Thyroid gland (tissue), 4 donors: ENCODE results near the gene IL2RA. TPM values are rescaled to one million over a fixed set of nuclear protein-coding genes. Genes with fewer than 3 reads are reported as not detected.

ENCODE experiments used
- DNase-seq, 2 donors: peaks; one replicate each; pipeline ENCODE4 v3.0.0-alpha.2; 2019
- H3K27ac ChIP-seq, 3 donors: fragments of 200-600 bp; sonication (generic); 1 replicate in 2 of 3; 2 replicates in 1 of 3; pipeline ENCODE4 v1.5.1; 2016 to 2019; ENCODE audit warnings: mild to moderate bottlenecking in 1 of 3, moderate library complexity in 1 of 3
- H3K27me3 ChIP-seq: fragments of 200-600 bp; sonication (generic); one replicate; pipeline ENCODE4 v1.5.1; 2019
- H3K36me3 ChIP-seq, 2 donors: fragments of 200-600 bp; sonication (generic); one replicate each; pipeline ENCODE4 v1.5.1; 2016 to 2019
- H3K4me1 ChIP-seq, 2 donors: fragments of 200-600 bp; sonication (generic); one replicate each; pipeline ENCODE4 v1.5.1; 2017 to 2019
- H3K4me3 ChIP-seq, 3 donors: fragments of 200-600 bp; sonication (generic); replicated peaks in 1 of 3; 1 replicate in 2 of 3; 2 replicates in 1 of 3; pipeline ENCODE4 v1.5.1; 2016; ENCODE audit warnings: mild to moderate bottlenecking in 1 of 3
- H3K9me3 ChIP-seq: fragments of 200-600 bp; sonication (generic); one replicate; pipeline ENCODE4 v1.5.1; 2017
- CTCF ChIP-seq, 6 experiments: fragments of 200-600 bp in 3 of 6; fragments of 450-650 bp in 3 of 6; sonication (generic) in 3 of 6; IDR thresholded peaks; one replicate each; pipeline ENCODE4 v1.5.1; 2016 to 2019; ENCODE audit warnings: antibody characterized with exemption in 6 of 6, mild to moderate bottlenecking in 2 of 6, inconsistent platforms in 1 of 6, moderate library complexity in 1 of 6
- POLR2A ChIP-seq, 2 donors: fragments of 450-650 bp; IDR thresholded peaks; one replicate each; pipeline ENCODE4 v1.6.1; 2017; ENCODE audit warnings: antibody characterized with exemption in 2 of 2, mild to moderate bottlenecking in 2 of 2, moderate library complexity in 1 of 2
- WGBS, 2 donors: methylation state at CpG; one replicate each; pipeline ENCODE4 v1.1.5; 2017; 5-methylcytosine and 5-hydroxymethylcytosine counted together
- intact Hi-C: fragments of 100-400 bp; cut with DNase I; formaldehyde crosslinking; loops from one replicate; pipeline ENCODE4 v1.15.1; 2023
- total RNA-seq, 4 donors: library from RNA; depleted of rRNA; stranded (reverse); fragments of >200 nt; gene quantifications; one replicate each; pipeline ENCODE4 v1.2.3, GENCODE V29; 2016

IL2RA gene
- total RNA-seq, 4 donors from 2014 or later, result 1.7 to 11.3 (median 2.3) TPM

GRCh38 chr10:5992398-5992797 is 69.8 kb downstream of the IL2RA start:
- 97 to 98% methylated on average over 1 of the region's 1 CpG for WGBS, 2 donors
- no peak for DNase-seq
- intact Hi-C loops, result no loop called here

GRCh38 chr10:5991708-5992107 is 70.5 kb downstream of the IL2RA start:
- Histone ChIP-seq H3K4me3 (no peak overlapping the region), H3K27ac (no peak overlapping the region), H3K36me3 (no peaks in the 10 kb centered on the region), H3K9me3 (no peaks in the 10 kb centered on the region), H3K4me1 (no peaks in the 10 kb centered on the region), H3K27me3 (no peaks in the 10 kb centered on the region)
- intact Hi-C loops, result no loop called here
- no peak for DNase-seq
- no peak for TF ChIP-seq POLR2A (IDR thresholded peaks at IDR 0.05)
- no peak for TF ChIP-seq CTCF (IDR thresholded peaks at IDR 0.05)

More at GRCh38 chr10:5992398-5992797, 69.8 kb downstream of the IL2RA start:
- H3K27me3 ChIP-seq, result no peaks in the 10 kb centered on the region
- TF ChIP-seq CTCF (IDR thresholded peaks at IDR 0.05) (no peak), POLR2A (IDR thresholded peaks at IDR 0.05) (no peak)
- no peaks in the 10 kb centered on the region for H3K36me3 ChIP-seq
- no peak overlapping the region for H3K4me3 ChIP-seq
- no peaks in the 10 kb centered on the region for H3K4me1 ChIP-seq
- H3K9me3 ChIP-seq, result no peaks in the 10 kb centered on the region
- H3K27ac ChIP-seq, result no peak overlapping the region

- H3K4me1 ChIP-seq, result no peaks in the 10 kb centered on the region
- no peak for DNase-seq
- H3K27ac ChIP-seq, result no peak overlapping the region
- 93 to 95% methylated on average over 2 of the region's 2 CpGs for WGBS, 2 donors
- H3K36me3 ChIP-seq, result no peaks in the 10 kb centered on the region
- intact Hi-C loops, result no loop called here
- no peaks in the 10 kb centered on the region for H3K9me3 ChIP-seq
- no peak for TF ChIP-seq CTCF (IDR thresholded peaks at IDR 0.05)
- no peak for TF ChIP-seq POLR2A (IDR thresholded peaks at IDR 0.05)
- no peak overlapping the region for H3K4me3 ChIP-seq
- H3K27me3 ChIP-seq, result no peaks in the 10 kb centered on the region
Observed at GRCh38 chr10:5989756-5990155, 72.4 kb downstream of the IL2RA start.

GRCh38 chr10:5988336-5988920 is 73.7 kb downstream of the IL2RA start:
- Histone ChIP-seq H3K4me3 (no peak overlapping the region), H3K36me3 (no peaks in the 10 kb centered on the region), H3K9me3 (no peaks in the 10 kb centered on the region), H3K27me3 (no peaks in the 10 kb centered on the region), H3K27ac (no peak overlapping the region), H3K4me1 (no peaks in the 10 kb centered on the region)
- WGBS, 2 donors, result 93 to 95% methylated on average over 10 of the region's 10 CpGs
- DNase-seq, result no peak
- intact Hi-C loops, result no loop called here
- no peak for TF ChIP-seq POLR2A (IDR thresholded peaks at IDR 0.05)
- TF ChIP-seq CTCF (IDR thresholded peaks at IDR 0.05), result no peak

- TF ChIP-seq CTCF (IDR thresholded peaks at IDR 0.05) (no peak), POLR2A (IDR thresholded peaks at IDR 0.05) (no peak)
- 73 to 76% methylated on average over 4 of the region's 4 CpGs for WGBS, 2 donors
- H3K9me3 ChIP-seq, result no peaks in the 10 kb centered on the region
- no peak overlapping the region for H3K4me3 ChIP-seq
- no peaks in the 10 kb centered on the region for H3K27me3 ChIP-seq
- DNase-seq, result no peak
- no peaks in the 10 kb centered on the region for H3K36me3 ChIP-seq
- no peaks in the 10 kb centered on the region for H3K4me1 ChIP-seq
- H3K27ac ChIP-seq, result no peak overlapping the region
- intact Hi-C loops, result no loop called here
Observed at GRCh38 chr10:5987747-5988146, 74.4 kb downstream of the IL2RA start.
